ENCODE data around the gene SSR2.

Gene SSR2

GRCh38 chr1:156020293-156021092 is at the start of gene SSR2:
SSR2 (minus strand) TSS chr1:156020951; CDS start chr1:156020167, 784 bp downstream.
- peak; percentile 75 for DNase-seq

- no peak for DNase-seq
Observed at GRCh38 chr1:156070548-156070947, 49.8 kb upstream of the SSR2 start.

GRCh38 chr1:156069490-156070455 is 49.0 kb upstream of the SSR2 start:
- no peak for DNase-seq

- no peak for DNase-seq
Observed at GRCh38 chr1:156067262-156067661, 46.5 kb upstream of the SSR2 start.

- DNase-seq: no peak
Observed at GRCh38 chr1:156065871-156066270, 45.1 kb upstream of the SSR2 start.

- DNase-seq: no peak
Observed at GRCh38 chr1:156065212-156065611, 44.5 kb upstream of the SSR2 start.

GRCh38 chr1:156064615-156065014 is 43.9 kb upstream of the SSR2 start:
- DNase-seq: no peak

GRCh38 chr1:156063997-156064285 is 43.2 kb upstream of the SSR2 start:
- no peak for DNase-seq

- DNase-seq: no peak
Observed at GRCh38 chr1:156062189-156062588, 41.4 kb upstream of the SSR2 start.

- no peak for DNase-seq
Observed at GRCh38 chr1:156060937-156061636, 40.3 kb upstream of the SSR2 start, which contains the start of gene RAB25. RAB25 (plus strand) TSS chr1:156061160; CDS start chr1:156061401, 241 bp downstream.

GRCh38 chr1:156056326-156056849 is 35.6 kb upstream of the SSR2 start:
- no peak for DNase-seq

- no peak for DNase-seq
Observed at GRCh38 chr1:156055281-156056048, 34.7 kb upstream of the SSR2 start.

GRCh38 chr1:156054500-156055280 is 33.9 kb upstream of the SSR2 start, which contains the start of gene LAMTOR2:
LAMTOR2 (plus strand) TSS chr1:156054782; CDS start chr1:156054890, 108 bp downstream.
- DNase-seq: peak; percentile 93

GRCh38 chr1:156053768-156054499 is 33.2 kb upstream of the SSR2 start, which contains the start of gene UBQLN4:
UBQLN4 (minus strand) TSS chr1:156053798; CDS start chr1:156053701, 97 bp downstream.
- peak; percentile 78 for DNase-seq

GRCh38 chr1:156052862-156053767 is 32.4 kb upstream of the SSR2 start:
- DNase-seq: peak; percentile 41

GRCh38 chr1:156051011-156051725 is 30.4 kb upstream of the SSR2 start:
- DNase-seq: no peak

GRCh38 chr1:156050376-156050775 is 29.6 kb upstream of the SSR2 start:
- no peak for DNase-seq

GRCh38 chr1:156048663-156049258 is 28.0 kb upstream of the SSR2 start:
- no peak for DNase-seq
